ENCODE data around the gene PLEKHG4B.
A peak's percentile ranks its signal among the peaks of the same experiment; 100 is the strongest.
"Not testable (repeated sequence)": the region's sequence is repeated elsewhere in the genome, so short reads cannot be mapped to it uniquely, and the experiment has no call there.

Gene PLEKHG4B

DNA sequence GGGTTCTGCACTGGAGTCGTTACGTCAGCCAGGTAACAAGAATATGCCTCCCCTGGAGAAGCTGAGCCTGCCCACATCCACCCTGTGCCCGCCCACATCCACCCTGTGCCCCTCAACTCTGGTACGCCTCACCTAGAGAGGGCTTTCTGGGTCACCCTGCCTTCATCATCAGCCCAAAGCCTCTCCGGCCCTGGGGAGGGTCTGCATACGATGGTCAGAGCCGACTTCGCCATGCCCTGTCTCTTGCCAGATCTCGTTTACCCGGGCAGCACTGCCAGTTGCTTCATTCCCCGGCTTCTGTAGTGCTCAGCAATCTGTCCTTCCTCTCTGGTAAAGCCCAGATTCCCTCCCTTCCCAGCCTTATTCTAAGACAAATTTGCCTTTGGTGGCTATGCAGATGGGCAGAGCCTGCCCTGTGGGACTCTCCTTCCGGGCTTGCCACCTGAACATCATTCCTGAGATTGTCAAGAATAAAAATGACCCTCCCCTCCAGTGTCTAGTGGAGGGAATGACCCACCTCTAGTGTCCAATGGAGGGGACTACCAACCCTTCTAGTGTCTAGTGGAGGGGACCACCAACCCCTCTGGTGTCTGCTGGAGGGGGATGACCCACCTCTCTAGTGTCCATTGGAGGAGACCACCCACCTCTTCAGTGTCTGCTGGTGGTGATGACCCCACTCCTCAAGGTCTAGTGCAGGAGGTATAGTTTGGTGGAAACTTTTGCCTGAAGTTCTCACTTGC is 3.4 kb downstream of the PLEKHG4B start:
- no peak overlapping the region for H3K4me3 ChIP-seq (ENCODE audit: control insufficient read depth, low read depth, low read length)
- DNase-seq (ENCODE audit: low read depth) = no peak
- TF ChIP-seq, protein P1, sequence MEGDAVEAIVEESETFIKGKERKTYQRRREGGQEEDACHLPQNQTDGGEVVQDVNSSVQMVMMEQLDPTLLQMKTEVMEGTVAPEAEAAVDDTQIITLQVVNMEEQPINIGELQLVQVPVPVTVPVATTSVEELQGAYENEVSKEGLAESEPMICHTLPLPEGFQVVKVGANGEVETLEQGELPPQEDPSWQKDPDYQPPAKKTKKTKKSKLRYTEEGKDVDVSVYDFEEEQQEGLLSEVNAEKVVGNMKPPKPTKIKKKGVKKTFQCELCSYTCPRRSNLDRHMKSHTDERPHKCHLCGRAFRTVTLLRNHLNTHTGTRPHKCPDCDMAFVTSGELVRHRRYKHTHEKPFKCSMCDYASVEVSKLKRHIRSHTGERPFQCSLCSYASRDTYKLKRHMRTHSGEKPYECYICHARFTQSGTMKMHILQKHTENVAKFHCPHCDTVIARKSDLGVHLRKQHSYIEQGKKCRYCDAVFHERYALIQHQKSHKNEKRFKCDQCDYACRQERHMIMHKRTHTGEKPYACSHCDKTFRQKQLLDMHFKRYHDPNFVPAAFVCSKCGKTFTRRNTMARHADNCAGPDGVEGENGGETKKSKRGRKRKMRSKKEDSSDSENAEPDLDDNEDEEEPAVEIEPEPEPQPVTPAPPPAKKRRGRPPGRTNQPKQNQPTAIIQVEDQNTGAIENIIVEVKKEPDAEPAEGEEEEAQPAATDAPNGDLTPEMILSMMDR (IDR thresholded peaks at IDR 0.05; ENCODE audit: control insufficient read depth, insufficient read depth, low read depth, low read length, missing control alignments) = no peak

DNA sequence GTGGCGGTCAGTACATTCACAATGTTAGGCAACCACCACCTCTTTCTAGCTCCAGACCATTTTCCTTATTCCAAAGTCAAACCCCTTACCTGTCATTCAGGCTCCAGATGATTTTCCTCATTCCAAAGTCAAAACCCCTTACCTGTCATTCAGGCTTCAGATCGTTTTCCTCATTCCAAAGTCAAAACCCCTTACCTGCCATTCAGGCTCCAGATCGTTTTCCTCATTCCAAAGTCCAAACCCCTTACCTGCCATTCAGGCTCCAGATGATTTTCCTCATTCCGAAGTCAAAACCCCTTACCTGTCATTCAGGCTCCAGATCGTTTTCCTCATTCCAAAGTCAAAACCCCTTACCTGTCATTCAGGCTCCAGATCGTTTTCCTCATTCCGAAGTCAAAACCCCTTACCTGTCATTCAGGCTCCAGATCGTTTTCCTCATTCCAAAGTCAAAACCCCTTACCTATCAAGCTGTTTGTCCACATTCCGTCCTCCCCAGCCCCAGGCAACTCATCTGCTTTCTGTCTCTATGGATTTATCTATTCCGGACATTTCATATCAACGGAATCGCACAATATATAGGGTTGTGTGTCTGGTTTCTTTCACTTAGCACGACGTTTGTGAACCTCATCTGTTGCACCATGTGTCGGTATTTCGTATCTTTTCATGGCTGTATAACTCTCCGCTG is 5.2 kb downstream of the PLEKHG4B start:
- DNase-seq (ENCODE audit: low read depth) = no peak
- TF ChIP-seq, protein P1 (IDR thresholded peaks at IDR 0.05; ENCODE audit: control insufficient read depth, insufficient read depth, low read depth, low read length, missing control alignments) = no peak
- H3K4me3 ChIP-seq (ENCODE audit: control insufficient read depth, low read depth, low read length) = no peak overlapping the region

DNA sequence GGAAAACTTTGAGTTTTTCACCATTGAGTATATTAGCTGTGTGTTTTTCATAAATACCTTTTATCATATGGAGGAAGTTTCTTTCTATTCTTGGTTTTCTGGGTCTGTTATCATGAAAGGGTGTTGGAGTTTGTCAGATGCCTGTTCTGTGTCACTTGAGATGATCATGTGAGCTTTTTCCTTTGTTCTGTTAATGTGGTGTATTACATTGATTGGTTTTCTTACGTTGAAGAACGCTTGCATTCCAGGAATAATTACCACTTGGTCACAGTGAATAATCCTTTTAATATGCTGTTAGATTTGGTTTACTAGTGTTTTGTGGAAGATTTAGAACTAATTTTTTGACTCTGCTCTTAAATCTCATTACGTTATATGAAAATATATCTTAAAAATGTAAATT is 7.8 kb downstream of the PLEKHG4B start:
- DNase-seq (ENCODE audit: low read depth) = no peak
- no peak overlapping the region for H3K4me3 ChIP-seq (ENCODE audit: control insufficient read depth, low read depth, low read length)
- TF ChIP-seq, protein P1 (IDR thresholded peaks at IDR 0.05; ENCODE audit: control insufficient read depth, insufficient read depth, low read depth, low read length, missing control alignments) = no peak

DNA sequence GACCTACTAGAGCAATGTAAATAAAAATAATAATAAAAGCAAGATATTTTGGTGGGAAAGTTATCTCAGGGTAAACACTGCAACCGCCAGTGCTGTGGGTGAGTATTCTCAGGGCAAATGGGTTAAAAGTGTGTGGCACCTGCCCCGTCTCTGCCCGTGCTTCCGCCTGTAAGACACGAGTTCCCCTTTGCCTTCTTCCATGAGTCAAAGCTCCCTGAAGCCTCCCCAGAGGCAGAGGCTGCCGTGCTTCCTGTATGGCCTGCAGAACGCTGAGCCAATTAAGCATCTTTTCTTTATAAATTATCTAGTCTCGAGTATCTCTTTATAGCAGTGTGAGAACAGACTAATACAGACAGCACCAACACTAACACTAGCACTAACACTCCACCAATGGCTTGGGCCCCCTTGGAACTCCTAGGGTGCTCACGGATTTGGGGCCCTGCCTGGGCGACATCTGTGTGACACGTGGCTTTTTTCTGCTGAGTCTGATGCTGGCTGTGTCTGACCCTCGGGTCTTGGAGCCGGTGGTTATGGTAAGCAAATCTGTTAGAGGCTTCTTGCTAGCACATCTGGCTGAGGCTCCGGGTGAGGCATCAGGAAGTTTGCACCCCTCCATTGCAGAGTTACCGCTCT is 10.6 kb downstream of the PLEKHG4B start:
- TF ChIP-seq, protein P1 (IDR thresholded peaks at IDR 0.05; ENCODE audit: control insufficient read depth, insufficient read depth, low read depth, low read length, missing control alignments) = no peak
- DNase-seq (ENCODE audit: low read depth) = no peak
- no peak overlapping the region for H3K4me3 ChIP-seq (ENCODE audit: control insufficient read depth, low read depth, low read length)

DNA sequence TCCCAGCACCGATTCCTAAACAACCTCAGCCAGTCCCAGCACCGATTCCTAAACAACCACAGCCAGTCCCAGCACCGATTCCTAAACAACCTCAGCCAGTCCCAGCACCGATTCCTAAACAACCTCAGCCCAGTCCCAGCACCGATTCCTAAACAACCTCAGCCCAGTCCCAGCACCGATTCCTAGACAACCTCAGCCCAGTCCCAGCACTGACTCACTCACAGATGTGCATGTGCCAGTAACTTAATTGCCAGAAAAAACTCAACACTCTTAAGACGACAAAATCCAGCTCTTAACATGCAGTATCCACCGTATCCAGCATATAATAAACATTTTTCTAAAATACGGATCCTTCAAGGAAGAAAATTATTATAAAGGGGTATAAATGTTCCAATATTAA is 12.1 kb downstream of the PLEKHG4B start:
- H3K4me3 ChIP-seq (ENCODE audit: control insufficient read depth, low read depth, low read length) = not testable (repeated sequence)
- peak; percentile 16 for DNase-seq (ENCODE audit: low read depth)

DNA sequence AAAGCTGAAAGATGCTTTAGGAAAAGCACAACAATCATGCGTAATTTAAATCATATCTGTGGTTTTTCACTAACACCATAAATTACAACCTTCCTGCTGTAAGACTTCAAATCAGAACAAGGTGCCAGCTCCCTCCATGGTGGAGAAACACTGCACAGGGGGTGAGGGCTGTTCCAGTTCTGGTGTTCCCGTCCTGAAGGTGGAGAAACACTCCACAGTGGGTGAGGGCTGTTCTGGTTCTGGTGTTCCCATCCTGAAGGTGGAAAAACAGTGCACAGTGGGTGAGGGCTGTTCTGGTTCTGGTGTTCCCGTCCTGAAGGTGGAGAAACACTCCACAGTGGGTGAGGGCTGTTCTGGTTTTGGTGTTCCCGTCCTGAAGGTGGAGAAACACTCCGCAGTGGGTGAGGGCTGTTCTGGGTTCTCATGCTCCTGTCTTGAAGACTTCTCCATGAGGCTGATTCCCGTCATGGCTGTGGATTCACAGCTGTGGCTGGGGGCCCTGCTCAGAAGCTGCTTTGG is 12.9 kb downstream of the PLEKHG4B start:
- H3K4me3 ChIP-seq (ENCODE audit: control insufficient read depth, low read depth, low read length) = no peak overlapping the region
- TF ChIP-seq, protein P1 (IDR thresholded peaks at IDR 0.05; ENCODE audit: control insufficient read depth, insufficient read depth, low read depth, low read length, missing control alignments) = no peak
- no peak for DNase-seq (ENCODE audit: low read depth)
